ENCODE data around the gene EN1. TPM values are rescaled to one million over a fixed set of nuclear protein-coding genes. Genes with fewer than 3 reads are reported as not detected.
A peak's percentile ranks its signal among the peaks of the same experiment; 100 is the strongest.

EN1 gene
- total RNA-seq, 3 donors from 2014 or later, result not detected

GRCh38 chr2:118841828-118842461 is 5.5 kb downstream of the EN1 start:
- DNase-seq (no peak), ATAC-seq (no peak)
- H3K9me3 Mint-ChIP-seq, result no peaks in the 10 kb centered on the region
- no peaks in the 10 kb centered on the region for H3K36me3 Mint-ChIP-seq (ENCODE audit: insufficient read depth)
- H3K4me1 Mint-ChIP-seq (ENCODE audit: low read depth), result peaks cover 26% of the 10 kb centered on the region
- H3K4me3 Mint-ChIP-seq, result peak overlapping the region; percentile 82
- peaks cover 82% of the 10 kb centered on the region for H3K27me3 Mint-ChIP-seq (ENCODE audit: low read depth)

DNA sequence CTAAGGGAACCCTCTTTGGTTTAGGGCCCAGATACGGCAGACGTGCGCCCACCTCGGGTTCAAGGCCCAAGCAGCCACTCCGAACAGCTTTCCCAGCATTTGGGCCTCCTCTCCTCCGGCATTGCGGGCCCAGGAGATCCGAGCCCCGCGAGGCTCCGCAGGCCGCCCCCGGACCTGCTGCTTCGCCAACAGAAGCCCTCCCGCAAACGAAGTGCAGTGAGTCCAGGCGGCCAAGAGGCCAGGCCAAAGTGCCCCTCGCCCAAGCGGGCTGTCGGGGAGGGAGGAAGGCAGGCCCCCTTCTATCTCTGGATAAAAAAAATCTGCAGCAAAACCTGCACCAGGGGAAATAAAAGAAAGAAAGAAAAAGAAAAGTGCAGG is 6.0 kb downstream of the EN1 start:
- peaks cover 29% of the 10 kb centered on the region for H3K4me1 Mint-ChIP-seq (ENCODE audit: low read depth)

GRCh38 chr2:118838741-118839455 is 8.6 kb downstream of the EN1 start:
- peaks cover 18% of the 10 kb centered on the region for H3K4me1 Mint-ChIP-seq (ENCODE audit: low read depth)
- no peak overlapping the region for H3K4me3 Mint-ChIP-seq
- H3K9me3 Mint-ChIP-seq, result no peaks in the 10 kb centered on the region
- ATAC-seq, result no peak
- no peak for DNase-seq
- H3K36me3 Mint-ChIP-seq (ENCODE audit: insufficient read depth), result no peaks in the 10 kb centered on the region
- peaks cover 84% of the 10 kb centered on the region for H3K27me3 Mint-ChIP-seq (ENCODE audit: low read depth)

More for the DNA sequence above, 6.0 kb downstream of the EN1 start:
- H3K27me3 Mint-ChIP-seq (ENCODE audit: low read depth), result peaks cover 87% of the 10 kb centered on the region
- H3K36me3 Mint-ChIP-seq (ENCODE audit: insufficient read depth), result no peaks in the 10 kb centered on the region
- H3K4me3 Mint-ChIP-seq, result peak overlapping the region; percentile 82
- no peak for ATAC-seq
- no peaks in the 10 kb centered on the region for H3K9me3 Mint-ChIP-seq
- no peak for DNase-seq

GRCh38 chr2:118837621-118838020 is 9.8 kb downstream of the EN1 start:
- H3K27me3 Mint-ChIP-seq (ENCODE audit: low read depth), result peaks cover 87% of the 10 kb centered on the region
- no peak for ATAC-seq
- peaks cover 13% of the 10 kb centered on the region for H3K4me1 Mint-ChIP-seq (ENCODE audit: low read depth)

GRCh38 chr2:118837067-118837466 is 10.4 kb downstream of the EN1 start:
- Mint-ChIP-seq H3K4me1 (ENCODE audit: low read depth) (peaks cover 11% of the 10 kb centered on the region), H3K9me3 (no peaks in the 10 kb centered on the region), H3K27me3 (ENCODE audit: low read depth) (peaks cover 90% of the 10 kb centered on the region), H3K4me3 (no peak overlapping the region), H3K36me3 (ENCODE audit: insufficient read depth) (no peaks in the 10 kb centered on the region)
- no peak for DNase-seq
- ATAC-seq, result no peak

More at GRCh38 chr2:118837621-118838020, 9.8 kb downstream of the EN1 start:
- no peak overlapping the region for H3K4me3 Mint-ChIP-seq
- DNase-seq, result no peak
- no peaks in the 10 kb centered on the region for H3K36me3 Mint-ChIP-seq (ENCODE audit: insufficient read depth)
- H3K9me3 Mint-ChIP-seq, result no peaks in the 10 kb centered on the region

DNA sequence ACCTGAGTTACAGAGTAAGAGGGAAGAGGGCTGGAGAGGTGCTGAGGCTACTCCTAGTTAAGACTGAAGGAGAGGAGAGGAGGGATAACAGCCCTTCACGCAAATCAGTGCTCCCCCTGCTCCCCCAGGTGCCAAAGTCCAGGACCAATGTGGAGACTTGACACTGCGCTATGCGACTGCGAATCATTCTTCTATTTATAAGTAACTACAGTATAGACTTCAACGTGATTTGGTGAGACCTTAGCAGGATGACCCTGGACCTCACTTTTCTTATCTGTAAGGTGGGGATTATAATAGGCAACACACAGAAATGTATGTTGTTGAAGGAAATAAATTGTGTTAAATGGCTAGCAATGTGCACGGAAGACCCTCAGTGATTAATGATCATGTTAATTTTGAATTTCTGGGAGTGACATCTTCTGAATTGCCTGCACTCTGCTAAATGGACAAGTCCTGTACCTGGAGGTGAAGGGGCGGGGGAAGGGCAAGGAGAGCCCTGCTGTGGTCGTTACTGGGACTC is 11.0 kb downstream of the EN1 start:
- Mint-ChIP-seq H3K36me3 (ENCODE audit: insufficient read depth) (no peaks in the 10 kb centered on the region), H3K4me1 (ENCODE audit: low read depth) (peaks cover 8% of the 10 kb centered on the region), H3K9me3 (no peaks in the 10 kb centered on the region), H3K27me3 (ENCODE audit: low read depth) (peaks cover 92% of the 10 kb centered on the region), H3K4me3 (peak overlapping the region; percentile 72)
- DNase-seq, result no peak
- ATAC-seq, result no peak

- DNase-seq (no peak), ATAC-seq (no peak)
- peak overlapping the region; percentile 72 for H3K4me3 Mint-ChIP-seq
- no peaks in the 10 kb centered on the region for H3K36me3 Mint-ChIP-seq (ENCODE audit: insufficient read depth)
- no peaks in the 10 kb centered on the region for H3K9me3 Mint-ChIP-seq
- H3K27me3 Mint-ChIP-seq (ENCODE audit: low read depth), result peaks cover 91% of the 10 kb centered on the region
- peaks cover 7% of the 10 kb centered on the region for H3K4me1 Mint-ChIP-seq (ENCODE audit: low read depth)
These were observed 11.6 kb downstream of the EN1 start for GRCh38 chr2:118835746-118836410.

GRCh38 chr2:118834901-118835745 is 12.3 kb downstream of the EN1 start:
- no peaks in the 10 kb centered on the region for H3K9me3 Mint-ChIP-seq
- H3K4me3 Mint-ChIP-seq, result peak overlapping the region; percentile 54
- ATAC-seq (peak in 1 of 2 donors; percentile 32), DNase-seq (no peak)
- H3K36me3 Mint-ChIP-seq (ENCODE audit: insufficient read depth), result no peaks in the 10 kb centered on the region
- H3K4me1 Mint-ChIP-seq (ENCODE audit: low read depth), result peaks cover 7% of the 10 kb centered on the region
- H3K27me3 Mint-ChIP-seq (ENCODE audit: low read depth), result peaks cover 91% of the 10 kb centered on the region

- Mint-ChIP-seq H3K9me3 (no peaks in the 10 kb centered on the region), H3K4me3 (no peak overlapping the region), H3K36me3 (ENCODE audit: insufficient read depth) (no peaks in the 10 kb centered on the region), H3K27me3 (ENCODE audit: low read depth) (peaks cover 90% of the 10 kb centered on the region), H3K4me1 (ENCODE audit: low read depth) (peaks cover 7% of the 10 kb centered on the region)
- ATAC-seq (no peak), DNase-seq (no peak)
These were observed 13.0 kb downstream of the EN1 start for GRCh38 chr2:118834440-118834810.

- no peaks in the 10 kb centered on the region for H3K9me3 Mint-ChIP-seq
- no peak for ATAC-seq
- no peak overlapping the region for H3K4me3 Mint-ChIP-seq
- no peak for DNase-seq
- H3K36me3 Mint-ChIP-seq (ENCODE audit: insufficient read depth), result no peaks in the 10 kb centered on the region
- H3K27me3 Mint-ChIP-seq (ENCODE audit: low read depth), result peaks cover 89% of the 10 kb centered on the region
- peaks cover 7% of the 10 kb centered on the region for H3K4me1 Mint-ChIP-seq (ENCODE audit: low read depth)
These were observed 13.6 kb downstream of the EN1 start for GRCh38 chr2:118833716-118834439.

DNA sequence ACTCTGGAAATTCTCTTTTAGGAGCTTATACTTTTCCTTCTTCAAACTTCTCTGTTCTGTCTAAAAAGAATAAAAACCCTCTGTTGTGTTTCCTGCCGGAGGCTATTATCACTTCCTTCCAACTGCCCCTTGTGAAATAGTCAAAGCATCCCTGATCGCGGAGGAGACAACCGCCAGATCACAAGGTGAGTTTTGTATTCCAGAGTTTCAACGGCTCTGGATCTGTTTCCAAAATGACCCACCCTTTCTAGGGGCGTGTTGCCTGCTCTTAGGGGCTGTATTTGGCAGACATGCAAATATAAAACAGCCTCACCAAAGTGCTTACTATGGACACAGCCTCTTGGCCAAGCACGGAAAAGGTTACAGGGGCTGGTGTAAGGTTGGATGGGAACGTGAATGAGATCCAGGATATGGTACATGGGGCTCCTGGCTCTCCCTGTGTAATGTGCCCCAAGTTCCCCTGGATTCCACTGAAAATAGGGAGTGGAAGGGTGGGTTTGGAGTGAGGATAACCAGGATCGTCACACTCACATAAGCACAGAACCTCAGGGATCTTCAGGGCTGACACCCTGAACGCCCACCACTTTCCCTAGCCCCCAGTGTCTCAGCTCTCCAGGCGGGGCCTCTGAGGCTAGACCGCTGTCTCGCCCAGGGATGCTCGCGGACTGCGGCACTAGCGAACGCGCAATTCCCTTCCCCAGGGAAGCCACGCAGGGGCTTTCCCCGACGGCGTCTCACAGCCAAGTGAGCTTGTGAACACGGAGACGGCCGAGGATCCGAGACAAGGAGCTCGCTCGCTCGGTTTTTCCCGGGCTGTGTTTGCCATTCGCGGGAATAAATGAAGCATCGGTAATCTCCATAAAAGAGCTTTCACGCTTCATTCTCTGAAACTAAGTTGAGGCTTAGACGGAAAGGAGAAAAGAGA is 14.4 kb downstream of the EN1 start:
- no peak for DNase-seq
- peaks cover 7% of the 10 kb centered on the region for H3K4me1 Mint-ChIP-seq (ENCODE audit: low read depth)
- ATAC-seq, result no peak
- no peaks in the 10 kb centered on the region for H3K9me3 Mint-ChIP-seq
- peaks cover 88% of the 10 kb centered on the region for H3K27me3 Mint-ChIP-seq (ENCODE audit: low read depth)
- no peaks in the 10 kb centered on the region for H3K36me3 Mint-ChIP-seq (ENCODE audit: insufficient read depth)
- H3K4me3 Mint-ChIP-seq, result no peak overlapping the region

- Mint-ChIP-seq H3K4me1 (ENCODE audit: low read depth) (peaks cover 7% of the 10 kb centered on the region), H3K27me3 (ENCODE audit: low read depth) (peaks cover 80% of the 10 kb centered on the region), H3K4me3 (no peak overlapping the region), H3K9me3 (no peaks in the 10 kb centered on the region), H3K36me3 (ENCODE audit: insufficient read depth) (no peaks in the 10 kb centered on the region)
- no peak for ATAC-seq
- DNase-seq, result no peak
These were observed 15.2 kb downstream of the EN1 start for GRCh38 chr2:118832071-118832790.
